Superior temporal gyrus (tissue), 1 donor: Measurements from ENCODE around the gene IMP3.

Experiments
- DNase-seq: peaks from one replicate; pipeline ENCODE4 v3.0.0-alpha.2; 2016; ENCODE audit errors: extremely low spot score

Gene IMP3

GRCh38 chr15:75672646-75673425, 32.8 kb upstream of the IMP3 start:
- DNase-seq, result no peak

GRCh38 chr15:75671730-75672602, 31.9 kb upstream of the IMP3 start:
- no peak for DNase-seq

GRCh38 chr15:75669879-75670212, 29.8 kb upstream of the IMP3 start:
- no peak for DNase-seq

- no peak for DNase-seq
These were observed 29.3 kb upstream of the IMP3 start for GRCh38 chr15:75669191-75669878.

GRCh38 chr15:75666823-75667501, 26.9 kb upstream of the IMP3 start:
- DNase-seq, result no peak

- no peak for DNase-seq
These were observed 24.0 kb upstream of the IMP3 start for GRCh38 chr15:75663931-75664421.

GRCh38 chr15:75662823-75663519, 22.9 kb upstream of the IMP3 start:
- DNase-seq, result no peak

GRCh38 chr15:75661756-75662140, 21.7 kb upstream of the IMP3 start:
- no peak for DNase-seq

GRCh38 chr15:75661100-75661755, 21.2 kb upstream of the IMP3 start:
- DNase-seq, result no peak

- DNase-seq, result no peak
These were observed 20.1 kb upstream of the IMP3 start for GRCh38 chr15:75659928-75660645.

- no peak for DNase-seq
These were observed 19.2 kb upstream of the IMP3 start for GRCh38 chr15:75659141-75659771.

GRCh38 chr15:75656813-75657212, 16.8 kb upstream of the IMP3 start:
- DNase-seq, result no peak

GRCh38 chr15:75656331-75656730, 16.3 kb upstream of the IMP3 start:
- no peak for DNase-seq

- no peak for DNase-seq
These were observed 15.9 kb upstream of the IMP3 start for GRCh38 chr15:75655931-75656330.

GRCh38 chr15:75654201-75654907, 14.3 kb upstream of the IMP3 start:
- no peak for DNase-seq

GRCh38 chr15:75653347-75653913, 13.4 kb upstream of the IMP3 start:
- DNase-seq, result no peak

GRCh38 chr15:75651810-75652543, 12.0 kb upstream of the IMP3 start:
- DNase-seq, result no peak
